PC-3 (cell line): ENCODE measurements around the gene POLR3E.

ENCODE experiments used
- EZH2 ChIP-seq: fragments of 300-600 bp; sonication (generic); IDR thresholded peaks from one replicate; pipeline ENCODE4 v1.6.1; 2017; ENCODE audit warnings: antibody characterized with exemption, mild to moderate bottlenecking, low read length; ENCODE audit not compliant: unreplicated experiment
- EZH2phosphoT487 ChIP-seq: fragments of 300-600 bp; sonication (generic); IDR thresholded peaks from 2 replicates; pipeline ENCODE4 v1.6.1; 2018; ENCODE audit warnings: mild to moderate bottlenecking, antibody characterized with exemption, low read length, borderline replicate concordance
- TF ChIP-seq, protein P1 (sequence below): fragments of 300-600 bp; sonication (generic); conservative IDR thresholded peaks from 2 replicates; pipeline ENCODE4 v1.5.1; 2017; ENCODE audit warnings: antibody characterized with exemption, low read depth, mild to moderate bottlenecking, low read length

DNA sequence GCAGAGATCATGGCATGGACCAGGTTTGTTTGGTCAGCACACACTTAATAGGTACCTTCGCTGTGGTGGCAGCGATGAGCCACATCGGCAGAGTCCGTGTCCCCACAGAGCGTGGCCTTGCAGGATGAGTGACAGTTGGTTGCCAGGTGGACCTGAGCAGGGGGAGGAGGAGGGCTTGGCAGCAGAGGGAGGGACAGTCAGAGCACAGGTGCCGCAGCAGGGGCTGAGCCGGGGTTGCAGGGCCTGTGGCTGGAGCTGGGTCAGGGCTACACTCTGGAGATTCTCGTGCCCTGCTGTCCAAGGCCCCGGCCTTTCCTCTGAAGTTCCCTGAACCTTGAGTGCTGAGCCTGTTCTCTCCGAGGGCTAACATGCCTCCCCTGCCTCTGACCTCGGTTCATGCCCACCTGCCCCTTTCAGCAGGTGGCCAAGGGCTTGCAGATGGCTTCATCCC, 24.8 kb downstream of the POLR3E start:
- TF ChIP-seq, protein P1, sequence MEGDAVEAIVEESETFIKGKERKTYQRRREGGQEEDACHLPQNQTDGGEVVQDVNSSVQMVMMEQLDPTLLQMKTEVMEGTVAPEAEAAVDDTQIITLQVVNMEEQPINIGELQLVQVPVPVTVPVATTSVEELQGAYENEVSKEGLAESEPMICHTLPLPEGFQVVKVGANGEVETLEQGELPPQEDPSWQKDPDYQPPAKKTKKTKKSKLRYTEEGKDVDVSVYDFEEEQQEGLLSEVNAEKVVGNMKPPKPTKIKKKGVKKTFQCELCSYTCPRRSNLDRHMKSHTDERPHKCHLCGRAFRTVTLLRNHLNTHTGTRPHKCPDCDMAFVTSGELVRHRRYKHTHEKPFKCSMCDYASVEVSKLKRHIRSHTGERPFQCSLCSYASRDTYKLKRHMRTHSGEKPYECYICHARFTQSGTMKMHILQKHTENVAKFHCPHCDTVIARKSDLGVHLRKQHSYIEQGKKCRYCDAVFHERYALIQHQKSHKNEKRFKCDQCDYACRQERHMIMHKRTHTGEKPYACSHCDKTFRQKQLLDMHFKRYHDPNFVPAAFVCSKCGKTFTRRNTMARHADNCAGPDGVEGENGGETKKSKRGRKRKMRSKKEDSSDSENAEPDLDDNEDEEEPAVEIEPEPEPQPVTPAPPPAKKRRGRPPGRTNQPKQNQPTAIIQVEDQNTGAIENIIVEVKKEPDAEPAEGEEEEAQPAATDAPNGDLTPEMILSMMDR, result no peak
- no peak for TF ChIP-seq EZH2
- no peak for TF ChIP-seq EZH2phosphoT487
